Erythroblast (primary cell): Measurements from ENCODE around the gene PRDM12.

Experiments used
- GATA1 ChIP-seq: IDR thresholded peaks from 2 replicates; pipeline ENCODE4 v1.6.1; 2011; ENCODE audit warnings: low read depth, mild to moderate bottlenecking, control low read depth, low read length, moderate library complexity
- POLR2A ChIP-seq: IDR thresholded peaks from 2 replicates; pipeline ENCODE4 v1.6.1; 2011; ENCODE audit warnings: mild to moderate bottlenecking, low read length

GRCh38 chr9:130696139-130696650, 31.8 kb downstream of the PRDM12 start:
- no peak for TF ChIP-seq POLR2A
- TF ChIP-seq GATA1, result no peak
